OCI-LY1 (cell line): ENCODE data around the gene FXYD6.

Source experiments
- H2AFZ ChIP-seq: fragments of 200-600 bp; sonication (generic), shearing (Covaris generic); 2 replicates; pipeline ENCODE4 v1.6.0; 2014; ENCODE audit warnings: antibody characterized with exemption, mild to moderate bottlenecking, low read length
- H3F3A ChIP-seq: fragments of 200-600 bp; sonication (generic), shearing (Covaris generic); 2 replicates; pipeline ENCODE4 v1.6.0; 2014; ENCODE audit warnings: mild to moderate bottlenecking, antibody characterized with exemption, low read length, moderate library complexity; ENCODE audit not compliant: insufficient read depth
- H3K27ac ChIP-seq: fragments of 200-600 bp; sonication (generic); 2 replicates; pipeline ENCODE4 v1.5.1; 2014; ENCODE audit warnings: low read length, mixed run types, mild to moderate bottlenecking, low read depth; ENCODE audit not compliant: poor library complexity, severe bottlenecking
- H3K27me3 ChIP-seq: fragments of 200-600 bp; sonication (generic); 2 replicates; pipeline ENCODE4 v1.6.0; 2014; ENCODE audit warnings: antibody characterized with exemption, mild to moderate bottlenecking, low read length, moderate library complexity; ENCODE audit not compliant: insufficient read depth
- H3K36me3 ChIP-seq: fragments of 200-600 bp; sonication (generic); 2 replicates; pipeline ENCODE4 v1.6.1; 2014; ENCODE audit warnings: mild to moderate bottlenecking, antibody characterized with exemption, low read length, moderate library complexity, mixed read lengths; ENCODE audit not compliant: insufficient read depth
- H3K4me1 ChIP-seq: fragments of 200-600 bp; sonication (generic); 2 replicates; pipeline ENCODE4 v1.5.1; 2014; ENCODE audit warnings: mild to moderate bottlenecking, low read length, moderate library complexity; ENCODE audit not compliant: insufficient read depth, severe bottlenecking
- H3K4me2 ChIP-seq: fragments of 200-600 bp; sonication (generic), shearing (Covaris generic); 2 replicates; pipeline ENCODE4 v1.6.1; 2014; ENCODE audit warnings: low read length
- H3K4me3 ChIP-seq: fragments of 200-600 bp; sonication (generic); 2 replicates; pipeline ENCODE4 v1.5.1; 2014; ENCODE audit warnings: low read length, low read depth, mild to moderate bottlenecking, mixed read lengths; ENCODE audit not compliant: poor library complexity, severe bottlenecking
- H3K79me2 ChIP-seq: fragments of 200-600 bp; shearing (Covaris generic); 2 replicates; pipeline ENCODE4 v1.6.1; 2016; ENCODE audit warnings: mixed run types, low read length, mixed read lengths; ENCODE audit not compliant: insufficient read depth
- H3K9ac ChIP-seq: fragments of 200-600 bp; sonication (generic), shearing (Covaris generic); 2 replicates; pipeline ENCODE4 v1.6.1; 2014; ENCODE audit warnings: mild to moderate bottlenecking, low read length, mixed read lengths
- H3K9me2 ChIP-seq: fragments of 200-600 bp; sonication (generic), shearing (Covaris generic); 2 replicates; pipeline ENCODE4 v1.6.1; 2014; ENCODE audit warnings: low read depth, mild to moderate bottlenecking, low read length, mixed read lengths
- H3K9me3 ChIP-seq: fragments of 200-600 bp; shearing (Covaris generic); 2 replicates; pipeline ENCODE4 v1.6.1; 2014; ENCODE audit warnings: low read length, mixed read lengths
- H4K20me1 ChIP-seq: fragments of 200-600 bp; sonication (generic), shearing (Covaris generic); 2 replicates; pipeline ENCODE4 v1.6.0; 2016; ENCODE audit warnings: mild to moderate bottlenecking, low read length; ENCODE audit not compliant: insufficient read depth
- EZH2 ChIP-seq: fragments of 200-600 bp; sonication (generic), shearing (Covaris generic); IDR thresholded peaks from 2 replicates; pipeline ENCODE4 v1.8.0; 2017; ENCODE audit warnings: borderline replicate concordance, mixed run types, mild to moderate bottlenecking, antibody characterized with exemption, low read length, moderate library complexity, mixed read lengths
- TF ChIP-seq, protein P1 (sequence below): fragments of 200-600 bp; sonication (generic), shearing (Covaris generic); IDR thresholded peaks from 2 replicates; pipeline ENCODE4 v1.5.1; 2017; ENCODE audit warnings: mild to moderate bottlenecking, antibody characterized with exemption, low read length, moderate library complexity, mixed read lengths

Gene FXYD6

DNA sequence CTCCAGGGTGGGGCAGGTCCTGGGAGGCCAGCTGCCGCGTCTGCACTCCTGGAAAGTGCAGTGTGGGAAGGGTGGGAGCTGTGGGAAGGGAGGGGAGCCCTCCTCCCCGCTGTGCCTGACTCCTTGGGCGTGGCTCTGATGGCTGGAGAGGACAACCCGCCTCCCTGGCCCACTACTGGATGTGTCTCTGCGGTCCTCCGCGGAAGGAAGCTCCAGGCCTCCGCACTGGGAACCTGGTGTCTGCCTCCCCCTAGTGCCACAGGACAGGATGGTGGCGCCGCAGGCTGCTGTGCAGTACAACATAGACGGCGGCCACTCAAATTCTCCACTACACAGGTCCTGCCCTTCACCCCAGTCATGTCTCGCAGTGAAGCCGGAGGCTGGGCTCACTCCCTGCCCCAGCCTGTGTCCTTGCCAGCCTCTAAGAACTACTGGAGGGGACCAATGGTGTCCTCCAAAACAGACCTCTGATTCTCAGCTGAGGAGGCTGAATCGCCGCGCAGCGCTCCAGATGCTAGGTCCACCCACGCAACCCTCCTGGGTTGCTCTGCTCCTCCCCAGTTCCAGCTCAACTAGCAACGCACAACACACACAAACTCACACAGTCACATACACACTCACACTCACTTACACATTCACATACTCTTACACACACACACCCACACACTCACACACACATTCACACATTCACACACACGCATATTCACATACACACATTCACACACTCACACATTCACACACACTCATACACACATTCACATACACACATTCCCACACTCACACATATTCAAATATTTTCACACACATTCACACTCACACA, 67.0 kb downstream of the FXYD6 start:
- Histone ChIP-seq H3K79me2 (no peaks in the 10 kb centered on the region), H3K4me3 (no peak overlapping the region), H4K20me1 (no peaks in the 10 kb centered on the region), H3K4me2 (no peak overlapping the region), H3K4me1 (peaks cover 2% of the 10 kb centered on the region), H3K36me3 (no peaks in the 10 kb centered on the region), H3F3A (no peaks in the 10 kb centered on the region), H2AFZ (no peak overlapping the region), H3K9me2 (no peaks in the 10 kb centered on the region), H3K27ac (no peak overlapping the region), H3K9me3 (no peaks in the 10 kb centered on the region), H3K9ac (no peak overlapping the region), H3K27me3 (no peaks in the 10 kb centered on the region)
- TF ChIP-seq EZH2 = no peak
- TF ChIP-seq, protein P1, sequence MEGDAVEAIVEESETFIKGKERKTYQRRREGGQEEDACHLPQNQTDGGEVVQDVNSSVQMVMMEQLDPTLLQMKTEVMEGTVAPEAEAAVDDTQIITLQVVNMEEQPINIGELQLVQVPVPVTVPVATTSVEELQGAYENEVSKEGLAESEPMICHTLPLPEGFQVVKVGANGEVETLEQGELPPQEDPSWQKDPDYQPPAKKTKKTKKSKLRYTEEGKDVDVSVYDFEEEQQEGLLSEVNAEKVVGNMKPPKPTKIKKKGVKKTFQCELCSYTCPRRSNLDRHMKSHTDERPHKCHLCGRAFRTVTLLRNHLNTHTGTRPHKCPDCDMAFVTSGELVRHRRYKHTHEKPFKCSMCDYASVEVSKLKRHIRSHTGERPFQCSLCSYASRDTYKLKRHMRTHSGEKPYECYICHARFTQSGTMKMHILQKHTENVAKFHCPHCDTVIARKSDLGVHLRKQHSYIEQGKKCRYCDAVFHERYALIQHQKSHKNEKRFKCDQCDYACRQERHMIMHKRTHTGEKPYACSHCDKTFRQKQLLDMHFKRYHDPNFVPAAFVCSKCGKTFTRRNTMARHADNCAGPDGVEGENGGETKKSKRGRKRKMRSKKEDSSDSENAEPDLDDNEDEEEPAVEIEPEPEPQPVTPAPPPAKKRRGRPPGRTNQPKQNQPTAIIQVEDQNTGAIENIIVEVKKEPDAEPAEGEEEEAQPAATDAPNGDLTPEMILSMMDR = no peak

DNA sequence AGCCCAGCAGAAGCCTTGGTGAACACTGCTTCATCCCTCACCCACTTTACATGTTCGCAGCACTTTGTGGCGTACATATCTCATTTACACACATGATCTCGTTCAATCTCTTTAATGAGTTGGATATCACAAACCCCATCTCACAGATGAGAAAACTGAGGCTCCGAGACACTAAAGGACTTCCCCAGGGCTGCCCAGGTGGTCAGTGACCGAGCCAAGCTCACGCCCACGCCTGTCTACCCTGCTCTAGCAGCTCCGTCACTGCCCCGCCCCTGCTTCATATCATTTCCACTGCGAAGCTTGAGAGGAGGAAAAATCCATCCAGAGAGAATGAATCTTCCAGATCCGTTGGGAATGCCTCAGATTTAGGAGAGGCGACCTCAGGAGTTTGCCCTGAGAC, 67.7 kb downstream of the FXYD6 start:
- H3F3A ChIP-seq = no peaks in the 10 kb centered on the region
- H3K27ac ChIP-seq = no peak overlapping the region
- H3K4me3 ChIP-seq = no peak overlapping the region
- H2AFZ ChIP-seq = no peak overlapping the region
- H3K9ac ChIP-seq = no peak overlapping the region
- no peaks in the 10 kb centered on the region for H4K20me1 ChIP-seq
- H3K9me2 ChIP-seq = no peaks in the 10 kb centered on the region
- H3K79me2 ChIP-seq = no peaks in the 10 kb centered on the region
- no peaks in the 10 kb centered on the region for H3K4me1 ChIP-seq
- H3K9me3 ChIP-seq = no peaks in the 10 kb centered on the region
- TF ChIP-seq EZH2 = no peak
- TF ChIP-seq, protein P1 = no peak
- no peaks in the 10 kb centered on the region for H3K27me3 ChIP-seq
- H3K36me3 ChIP-seq = no peaks in the 10 kb centered on the region
- no peak overlapping the region for H3K4me2 ChIP-seq

DNA sequence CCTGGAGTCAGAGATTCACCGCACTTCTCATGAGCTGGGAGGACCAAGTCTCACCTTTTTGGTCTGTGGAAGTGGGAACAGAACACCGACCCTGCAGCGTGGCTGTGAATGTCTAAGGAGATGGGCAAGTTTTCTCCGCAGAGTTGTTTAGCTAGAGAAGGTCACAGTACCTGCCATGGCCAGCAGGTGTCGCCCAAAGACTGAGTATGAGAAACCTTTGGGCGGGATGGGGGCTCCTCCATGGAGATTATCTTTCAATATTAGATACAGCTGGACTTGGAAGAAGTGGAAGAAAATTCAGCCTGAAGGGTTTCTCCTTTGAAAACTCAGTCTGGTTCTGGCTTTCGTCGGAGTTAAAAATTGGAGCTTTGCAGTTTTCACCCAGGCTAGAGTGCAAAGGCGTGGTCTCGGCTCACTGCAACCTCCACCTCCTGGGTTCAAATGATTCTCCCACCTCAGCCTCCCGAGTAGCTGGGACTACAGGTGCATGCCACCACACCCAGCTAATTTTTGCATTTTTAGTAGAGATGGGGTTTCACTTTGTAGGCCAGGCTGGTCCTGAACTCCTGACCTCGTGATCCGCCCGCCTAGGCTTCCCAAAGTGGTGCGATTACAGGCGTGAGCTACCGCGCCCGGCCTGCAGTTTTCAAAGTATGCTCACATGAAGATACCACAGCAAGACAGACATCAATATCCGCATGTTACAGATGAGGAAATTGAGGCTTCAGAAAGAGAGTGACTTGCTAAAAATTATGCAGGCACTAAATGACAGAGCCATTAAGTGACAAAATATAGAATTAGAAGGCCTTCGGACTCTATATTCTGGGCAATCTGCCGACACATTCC, 68.8 kb downstream of the FXYD6 start:
- Histone ChIP-seq H3K4me2 (no peak overlapping the region), H3K27me3 (no peaks in the 10 kb centered on the region), H3K9ac (no peak overlapping the region), H3F3A (no peaks in the 10 kb centered on the region), H3K9me2 (no peaks in the 10 kb centered on the region), H3K36me3 (no peaks in the 10 kb centered on the region), H2AFZ (no peak overlapping the region), H3K4me3 (no peak overlapping the region), H3K79me2 (no peaks in the 10 kb centered on the region), H3K27ac (no peak overlapping the region), H3K9me3 (no peaks in the 10 kb centered on the region), H4K20me1 (no peaks in the 10 kb centered on the region), H3K4me1 (no peaks in the 10 kb centered on the region)
- TF ChIP-seq, protein P1 = peak; percentile 78
- TF ChIP-seq EZH2 = no peak
